A549 (cell line): ENCODE measurements around the gene TRAPPC6A. TPM values are rescaled to one million over a fixed set of nuclear protein-coding genes. Genes with fewer than 3 reads are reported as not detected.

Experiments used
- ATAC-seq, 2 experiments: fragments of 200-7000 bp in 1 of 2; fragments of >200 bp in 1 of 2; cut with Nextera tagmentation in 1 of 2; cut with Tn5 transposase in 1 of 2; 3 replicates each; pipeline versions ENCODE4 v1.8.0 to v1.9.1; 2018 to 2020; ENCODE audit warnings: mild to moderate bottlenecking in 1 of 2, moderate library complexity in 1 of 2
- CTCF ChIA-PET: fragments of 300-600 bp; sonication (Branson Sonifier 250); formaldehyde crosslinking; extraction: SDS; loops from one replicate; lab custom pipeline; 2021; ENCODE audit warnings: antibody characterized with exemption, inconsistent platforms; lab: Yijun Ruan, JAX
- POLR2A ChIA-PET: fragments of 350-600 bp; formaldehyde crosslinking; extraction: SDS; loops from one replicate; lab custom pipeline; 2021; ENCODE audit warnings: antibody characterized with exemption, inconsistent platforms; lab: Yijun Ruan, JAX
- DNase-seq, 2 experiments: peaks; one replicate each; pipeline versions ENCODE4 v3.0.0 to v3.0.0-alpha.2; 2011 to 2016; ENCODE audit warnings: low read depth in 1 of 2, low spot score in 1 of 2
- FAIRE-seq: peaks from 2 replicates; lab custom pipeline; 2011; peaks lifted over from hg19 to GRCh38; lab: Jason Lieb, UNC
- H3K27ac ChIP-seq, 2 experiments: fragments of >200 bp; sonication (Bioruptor Twin); formaldehyde crosslinking; 3 replicates each; pipeline ENCODE4 v1.5.1; 2016 to 2017
- H3K4me1 ChIP-seq: fragments of >200 bp; sonication (Bioruptor Twin); formaldehyde crosslinking; 3 replicates; pipeline ENCODE4 v1.6.1; 2016
- H3K4me2 ChIP-seq: fragments of >200 bp; sonication (Bioruptor Twin); formaldehyde crosslinking; 3 replicates; pipeline ENCODE4 v1.6.1; 2016
- H3K4me3 ChIP-seq: fragments of >200 bp; sonication (Bioruptor Twin); formaldehyde crosslinking; 3 replicates; pipeline ENCODE4 v1.5.1; 2016
- H3K9me3 ChIP-seq: fragments of >200 bp; sonication (Bioruptor Twin); formaldehyde crosslinking; 3 replicates; pipeline ENCODE4 v1.6.1; 2016
- ATOH8 ChIP-seq: fragments of 250-450 bp; sonication (Bioruptor Pico); IDR thresholded peaks from 2 replicates; pipeline ENCODE4 v1.5.0; 2020; ENCODE audit warnings: low read depth, mild to moderate bottlenecking, moderate library complexity
- CHD2 ChIP-seq: fragments of 150-350 bp; IDR thresholded peaks from 2 replicates; pipeline ENCODE4 v1.6.1; 2014; ENCODE audit warnings: low read length; ENCODE audit not compliant: partially characterized antibody
- CTCF ChIP-seq: fragments of >200 bp; sonication (Bioruptor Twin); formaldehyde crosslinking; IDR thresholded peaks from 3 replicates; pipeline ENCODE4 v1.5.1; 2016
- EHF ChIP-seq: fragments of 250-450 bp; sonication (Bioruptor Pico); IDR thresholded peaks from 2 replicates; pipeline ENCODE4 v1.5.0; 2020; ENCODE audit warnings: mild to moderate bottlenecking
- EP300 ChIP-seq, 2 experiments: fragments of >200 bp; sonication (Bioruptor Twin); formaldehyde crosslinking; IDR thresholded peaks; 2 replicates in 1 of 2; 3 replicates in 1 of 2; pipeline ENCODE4 v1.6.1; 2016 to 2017
- HDAC2 ChIP-seq: fragments of 200-600 bp; sonication (generic); IDR thresholded peaks from 2 replicates; pipeline ENCODE4 v1.6.1; 2016
- HEYL ChIP-seq: fragments of 250-450 bp; sonication (Bioruptor Pico); IDR thresholded peaks from 2 replicates; pipeline ENCODE4 v1.8.0; 2021; ENCODE audit warnings: mild to moderate bottlenecking, moderate library complexity
- HMGXB4 ChIP-seq: fragments of 250-450 bp; sonication (Bioruptor Pico); IDR thresholded peaks from 2 replicates; pipeline ENCODE4 v1.5.0; 2021; ENCODE audit warnings: mild to moderate bottlenecking, moderate library complexity, borderline replicate concordance
- HOXA7 ChIP-seq: fragments of 250-450 bp; sonication (Bioruptor Pico); IDR thresholded peaks from 2 replicates; pipeline ENCODE4 v1.5.0; 2020; ENCODE audit warnings: mild to moderate bottlenecking, moderate library complexity
- KDM1A ChIP-seq: fragments of 200-600 bp; sonication (generic); IDR thresholded peaks from 2 replicates; pipeline ENCODE4 v1.6.1; 2016; ENCODE audit warnings: low read depth, mild to moderate bottlenecking
- KDM5A ChIP-seq: fragments of 200-600 bp; sonication (generic); IDR thresholded peaks from 2 replicates; pipeline ENCODE4 v1.6.1; 2016; ENCODE audit warnings: antibody characterized with exemption, mild to moderate bottlenecking
- MAZ ChIP-seq: fragments of 150-350 bp; IDR thresholded peaks from 2 replicates; pipeline ENCODE4 v1.6.1; 2014; ENCODE audit warnings: antibody characterized with exemption, low read depth, low read length, borderline replicate concordance
- NR3C1 ChIP-seq: fragments of >200 bp; sonication (Bioruptor Twin); formaldehyde crosslinking; IDR thresholded peaks from 3 replicates; pipeline ENCODE4 v1.6.1; 2017
- PBX3 ChIP-seq: IDR thresholded peaks from 2 replicates; pipeline ENCODE4 v1.6.1; 2012
- PHF8 ChIP-seq: fragments of 200-600 bp; sonication (generic); IDR thresholded peaks from 2 replicates; pipeline ENCODE4 v1.6.1; 2016; ENCODE audit warnings: low read depth, mild to moderate bottlenecking, antibody characterized with exemption, moderate library complexity, borderline replicate concordance
- RAD21 ChIP-seq, 2 experiments: fragments of >200 bp in 1 of 2; sonication (Bioruptor Twin) in 1 of 2; formaldehyde crosslinking in 1 of 2; IDR thresholded peaks in 1 of 2; conservative IDR thresholded peaks in 1 of 2; 2 replicates in 1 of 2; 3 replicates in 1 of 2; pipeline ENCODE4 v1.6.1; 2012 to 2018; ENCODE audit warnings: inconsistent platforms in 1 of 2
- RFX5 ChIP-seq: fragments of 450-650 bp; IDR thresholded peaks from 2 replicates; pipeline ENCODE4 v1.7.1; 2014; ENCODE audit warnings: antibody characterized with exemption, mild to moderate bottlenecking, moderate library complexity
- RNF2 ChIP-seq: fragments of 200-600 bp; sonication (generic); IDR thresholded peaks from 2 replicates; pipeline ENCODE4 v1.6.1; 2016; ENCODE audit warnings: low read depth, mild to moderate bottlenecking, antibody characterized with exemption, moderate library complexity, borderline replicate concordance
- TP53 ChIP-seq: fragments of 250-450 bp; sonication (Bioruptor Pico); IDR thresholded peaks from 2 replicates; pipeline ENCODE4 v1.5.0; 2021; ENCODE audit warnings: mild to moderate bottlenecking, moderate library complexity
- ZNF302 ChIP-seq: fragments of 250-450 bp; sonication (Bioruptor Pico); IDR thresholded peaks from 2 replicates; pipeline ENCODE4 v1.9.0; 2021; ENCODE audit warnings: inconsistent platforms, mild to moderate bottlenecking, moderate library complexity
- WGBS: methylation state at CpG from one replicate; pipeline ENCODE4 v1.1.6; 2017; ENCODE audit errors: missing lambda C conversion rate; 5-methylcytosine and 5-hydroxymethylcytosine counted together
- polyA plus RNA-seq, 4 experiments: library from polyadenylated mRNA; depleted of rRNA in 3 of 4; stranded (reverse); fragments of >200 nt; fragmentation: RNase III in 1 of 4; extraction: RNeasy Plus Mini Kit Qiagen cat#74134 plus additional on column Dnase treatment in 1 of 4; gene quantifications; 2 replicates in 3 of 4; 3 replicates in 1 of 4; pipeline ENCODE4 v1.2.3, GENCODE V29; 2011 to 2017

TRAPPC6A gene
- polyA plus RNA-seq, 2 of the 4 experiments (the other 2 are of a cell fraction) = 28.5 to 29.8 TPM

GRCh38 chr19:45152504-45153338 lies 25.3 kb downstream of the TRAPPC6A start:
- ATAC-seq (no peak), FAIRE-seq (no peak), DNase-seq (no peak)
- no peaks in the 10 kb centered on the region for H3K9me3 ChIP-seq
- H3K4me2 ChIP-seq = no peak overlapping the region
- peak overlapping the region in 1 of 2 experiments; percentile 50; a peak in 1 of 6 replicates for H3K27ac ChIP-seq
- ChIA-PET POLR2A (no interaction called here), CTCF (interaction anchor here (1.2 to 1.5 kb wide), 3 partner anchors 12 to 52 kb away, joined by 3 read pairs; partner anchors contain the start of genes BLOC1S3 and TRAPPC6A)
- H3K4me3 ChIP-seq = no peak overlapping the region
- 93% methylated on average over 91 of the region's 91 CpGs for WGBS
- TF ChIP-seq EP300 (IDR thresholded peaks at IDR 0.05) = no peak
- TF ChIP-seq CTCF = no peak
- no peak for TF ChIP-seq PHF8
- TF ChIP-seq RNF2 = no peak
- no peak for TF ChIP-seq KDM5A
- no peak for TF ChIP-seq ZNF302 (CRISPR knock-in tag)
- no peak for TF ChIP-seq MAZ
- no peak for TF ChIP-seq HOXA7
- TF ChIP-seq TP53 (CRISPR knock-in tag) = no peak
- TF ChIP-seq ATOH8 (CRISPR knock-in tag) = no peak
- TF ChIP-seq RFX5 = no peak
- no peak for TF ChIP-seq HMGXB4
- no peak for TF ChIP-seq EHF (CRISPR knock-in tag)
- TF ChIP-seq CHD2 = no peak
- no peak for TF ChIP-seq PBX3
- no peak for TF ChIP-seq NR3C1
- TF ChIP-seq HDAC2 = no peak
- TF ChIP-seq KDM1A = no peak
- TF ChIP-seq HEYL = no peak
- TF ChIP-seq RAD21 (conservative IDR thresholded peaks at IDR 0.05 in 1 of 2, IDR thresholded peaks at IDR 0.05 in 1 of 2) = no peak
- H3K4me1 ChIP-seq = peaks cover 21% of the 10 kb centered on the region; the same call in 2 of the 3 replicates
